IMR-90 (cell line): ENCODE results near the gene HK3. TPM values are rescaled to one million over a fixed set of nuclear protein-coding genes. Genes with fewer than 3 reads are reported as not detected.

Experiments used
- ATAC-seq: fragments of 200-7000 bp; cut with Tn5 transposase; 2 replicates; pipeline ENCODE4 v1.9.1; 2020; ENCODE audit warnings: low read depth, mild to moderate bottlenecking, moderate library complexity
- BruUV-seq: library from RNA; stranded (reverse); fragments of 400-500 nt; replicated peaks from 2 replicates; lab custom pipeline; 2021; lab: Mats Ljungman, UMichigan
- CTCF ChIA-PET: fragments of 300-600 bp; formaldehyde crosslinking; extraction: SDS; loops from one replicate; lab custom pipeline; 2021; ENCODE audit warnings: antibody characterized with exemption; lab: Yijun Ruan, JAX
- POLR2A ChIA-PET: fragments of 300-600 bp; sonication (Branson Sonifier 250); formaldehyde crosslinking; loops from one replicate; lab custom pipeline; 2022; ENCODE audit warnings: antibody characterized with exemption; ENCODE audit not compliant: unreplicated experiment; lab: Charles Lee
- DNase-seq: peaks from one replicate; pipeline ENCODE4 v3.0.0; 2013
- H2AFZ ChIP-seq: replicated peaks from 2 replicates; pipeline ENCODE3; 2013; ENCODE audit warnings: low read length, mild to moderate bottlenecking; ENCODE audit not compliant: poor library complexity
- H2AK5ac ChIP-seq: 2 replicates; pipeline ENCODE4 v1.6.1; 2013; ENCODE audit warnings: low read depth, low read length, inconsistent platforms
- H2AK9ac ChIP-seq: replicated peaks from 2 replicates; pipeline ENCODE3; 2013; ENCODE audit warnings: mild to moderate bottlenecking, low read depth, low read length, moderate library complexity; ENCODE audit not compliant: poor library complexity
- H2BK120ac ChIP-seq: 2 replicates; pipeline ENCODE4 v1.6.1; 2013; ENCODE audit warnings: low read depth, low read length, inconsistent platforms
- H2BK15ac ChIP-seq: 3 replicates; pipeline ENCODE4 v1.6.1; 2013; ENCODE audit warnings: low read depth, low read length, inconsistent platforms
- H2BK20ac ChIP-seq: 2 replicates; pipeline ENCODE4 v1.6.1; 2013; ENCODE audit warnings: low read depth, mild to moderate bottlenecking, inconsistent platforms, low read length, moderate library complexity
- H2BK5ac ChIP-seq: 2 replicates; pipeline ENCODE4 v1.6.1; 2013; ENCODE audit warnings: mild to moderate bottlenecking, low read depth, low read length, inconsistent platforms; ENCODE audit not compliant: poor library complexity, severe bottlenecking
- H3K14ac ChIP-seq: replicated peaks from 2 replicates; pipeline ENCODE4 v1.6.1; 2013; ENCODE audit warnings: low read depth, low read length, inconsistent platforms
- H3K18ac ChIP-seq: 2 replicates; pipeline ENCODE4 v1.6.1; 2013; ENCODE audit warnings: low read depth, low read length, control low read depth
- H3K23ac ChIP-seq: 2 replicates; pipeline ENCODE4 v1.6.1; 2013; ENCODE audit warnings: low read depth, low read length, inconsistent platforms
- H3K27ac ChIP-seq: 2 replicates; pipeline ENCODE4 v1.5.1; 2013; ENCODE audit warnings: mild to moderate bottlenecking, control low read depth, low read length; ENCODE audit not compliant: insufficient read depth
- H3K27me3 ChIP-seq: 2 replicates; pipeline ENCODE4 v1.6.1; 2013; ENCODE audit warnings: low read length; ENCODE audit not compliant: control insufficient read depth, insufficient read depth
- H3K36me3 ChIP-seq: 2 replicates; pipeline ENCODE4 v1.6.1; 2013; ENCODE audit warnings: low read length, mixed read lengths; ENCODE audit not compliant: control insufficient read depth, insufficient read depth
- H3K4ac ChIP-seq: 2 replicates; pipeline ENCODE4 v1.6.1; 2013; ENCODE audit warnings: low read depth, low read length, inconsistent platforms
- H3K4me1 ChIP-seq: 2 replicates; pipeline ENCODE4 v1.6.1; 2013; ENCODE audit warnings: low read length, mixed read lengths; ENCODE audit not compliant: control insufficient read depth, insufficient read depth
- H3K4me2 ChIP-seq: 2 replicates; pipeline ENCODE4 v1.6.1; 2013; ENCODE audit warnings: low read depth, mild to moderate bottlenecking, control low read depth, low read length, moderate library complexity
- H3K4me3 ChIP-seq: 2 replicates; pipeline ENCODE4 v1.5.1; 2013; ENCODE audit warnings: low read depth, mild to moderate bottlenecking, control low read depth, low read length, moderate library complexity; ENCODE audit not compliant: insufficient read depth
- H3K56ac ChIP-seq: 2 replicates; pipeline ENCODE4 v1.6.1; 2013; ENCODE audit warnings: low read length, inconsistent platforms; ENCODE audit not compliant: insufficient read depth; ENCODE audit errors: extremely low read depth
- H3K79me1 ChIP-seq, 2 experiments: 2 replicates each; pipeline ENCODE4 v1.6.1; 2013; ENCODE audit warnings: low read length in 2 of 2, inconsistent platforms in 1 of 2, low read depth in 1 of 2
- H3K9ac ChIP-seq: 2 replicates; pipeline ENCODE4 v1.6.1; 2013; ENCODE audit warnings: low read depth, low read length, control low read depth
- H3K9me1 ChIP-seq: 2 replicates; pipeline ENCODE4 v1.6.1; 2013; ENCODE audit warnings: low read length, inconsistent platforms; ENCODE audit not compliant: insufficient read depth
- H3K9me3 ChIP-seq: 2 replicates; pipeline ENCODE4 v1.6.1; 2013; ENCODE audit warnings: low read length; ENCODE audit not compliant: control insufficient read depth, insufficient read depth
- H4K20me1 ChIP-seq: 2 replicates; pipeline ENCODE4 v1.6.1; 2013; ENCODE audit warnings: low read length, inconsistent platforms; ENCODE audit not compliant: insufficient read depth
- H4K5ac ChIP-seq: 2 replicates; pipeline ENCODE4 v1.6.1; 2013; ENCODE audit warnings: mild to moderate bottlenecking, low read depth, low read length, control low read depth
- H4K8ac ChIP-seq, 2 experiments: 2 replicates each; pipeline ENCODE4 v1.6.1; 2013; ENCODE audit warnings: low read depth in 2 of 2, low read length in 2 of 2, control low read depth in 1 of 2, inconsistent platforms in 1 of 2
- H4K91ac ChIP-seq: 2 replicates; pipeline ENCODE4 v1.6.1; 2013; ENCODE audit warnings: low read depth, low read length, inconsistent platforms; ENCODE audit not compliant: insufficient read depth
- BHLHE40 ChIP-seq: fragments of 150-350 bp; IDR thresholded peaks from 2 replicates; pipeline ENCODE4 v1.6.1; 2016; ENCODE audit warnings: mild to moderate bottlenecking, low read depth, low read length
- CEBPB ChIP-seq: IDR thresholded peaks from 2 replicates; pipeline ENCODE4 v1.6.1; 2012; ENCODE audit warnings: low read depth, low read length, improper control_type of control experiment
- CHD1 ChIP-seq: IDR thresholded peaks from 2 replicates; pipeline ENCODE4 v1.6.1; 2012; ENCODE audit warnings: low read depth, low read length, improper control_type of control experiment
- FOS ChIP-seq: fragments of 150-350 bp; IDR thresholded peaks from 2 replicates; pipeline ENCODE4 v1.6.1; 2016; ENCODE audit warnings: low read depth, low read length
- MAFK ChIP-seq: IDR thresholded peaks from 2 replicates; pipeline ENCODE4 v1.6.1; 2012; ENCODE audit warnings: low read depth, low read length, improper control_type of control experiment
- MAZ ChIP-seq: IDR thresholded peaks from 2 replicates; pipeline ENCODE4 v1.6.1; 2012; ENCODE audit warnings: low read depth, mild to moderate bottlenecking, low read length, improper control_type of control experiment, moderate library complexity, borderline replicate concordance
- MXI1 ChIP-seq: IDR thresholded peaks from 2 replicates; pipeline ENCODE4 v1.6.1; 2012; ENCODE audit warnings: low read depth, mild to moderate bottlenecking, low read length, moderate library complexity, borderline replicate concordance
- NFE2L2 ChIP-seq: fragments of 150-350 bp; IDR thresholded peaks from 2 replicates; pipeline ENCODE4 v1.6.1; 2016; ENCODE audit warnings: low read depth, mild to moderate bottlenecking, low read length
- POLR2A ChIP-seq: IDR thresholded peaks from 2 replicates; pipeline ENCODE4 v1.6.1; 2012; ENCODE audit warnings: mild to moderate bottlenecking, low read depth, low read length
- RAD21 ChIP-seq: IDR thresholded peaks from 2 replicates; pipeline ENCODE4 v1.6.1; 2012; ENCODE audit warnings: low read length, improper control_type of control experiment
- RCOR1 ChIP-seq: IDR thresholded peaks from 2 replicates; pipeline ENCODE4 v1.6.1; 2012; ENCODE audit warnings: mild to moderate bottlenecking, low read length, improper control_type of control experiment; ENCODE audit not compliant: insufficient replicate concordance
- RFX5 ChIP-seq: IDR thresholded peaks from 2 replicates; pipeline ENCODE4 v1.8.0; 2012; ENCODE audit warnings: low read depth, mild to moderate bottlenecking, low read length, moderate library complexity
- SMC3 ChIP-seq: fragments of 150-350 bp; IDR thresholded peaks from 2 replicates; pipeline ENCODE4 v1.6.1; 2016; ENCODE audit warnings: low read depth, mild to moderate bottlenecking, antibody characterized with exemption, low read length, moderate library complexity
- WGBS, 2 experiments: methylation state at CpG; one replicate each; pipeline versions ENCODE4 v1.1.5 to v1.1.7; 2013; ENCODE audit warnings: missing lambda C conversion rate in 2 of 2; ENCODE audit not compliant: insufficient read length in 1 of 2; ENCODE audit errors: extremely low coverage in 2 of 2; 5-methylcytosine and 5-hydroxymethylcytosine counted together
- dilution Hi-C: fragments of 300-500 bp; cut with HindIII; formaldehyde crosslinking; loops from one replicate; pipeline ENCODE4 v1.14.3; 2018; ENCODE audit warnings: low sequenced_read_pairs; ENCODE audit not compliant: unreplicated experiment
- in situ Hi-C: fragments of 300-500 bp; cut with MboI; formaldehyde crosslinking; loops from 3 replicates; pipeline ENCODE4 v1.14.3; 2019; ENCODE audit warnings: low sequenced_read_pairs, inconsistent platforms, mixed read lengths
- intact Hi-C: fragments of 100-400 bp; cut with micrococcal nuclease; formaldehyde crosslinking; loops from 2 replicates; pipeline ENCODE4 v1.10.0; 2022
- polyA plus RNA-seq, 3 experiments: library from polyadenylated mRNA; depleted of rRNA; stranded (reverse); fragments of >200 nt; gene quantifications; 2 replicates each; pipeline ENCODE4 v1.2.3, GENCODE V29; 2012; ENCODE audit warnings: low replicate concordance in 1 of 3
- total RNA-seq: library from RNA; depleted of rRNA; stranded (reverse); fragments of >200 nt; gene quantifications from 2 replicates; pipeline ENCODE4 v1.2.3, GENCODE V29; 2012
- TF ChIP-seq, protein P1 (sequence below): fragments of 150-350 bp; IDR thresholded peaks from 2 replicates; pipeline ENCODE4 v1.6.1; 2016; ENCODE audit warnings: low read depth, mild to moderate bottlenecking, low read length, moderate library complexity, borderline replicate concordance
- TF ChIP-seq, protein P2 (sequence below): fragments of 150-350 bp; IDR thresholded peaks from 2 replicates; pipeline ENCODE4 v1.6.1; 2017; ENCODE audit warnings: mild to moderate bottlenecking, antibody characterized with exemption, low read length, low read depth
- TF ChIP-seq, protein P3 (sequence below): conservative IDR thresholded peaks from 2 replicates; pipeline ENCODE4 v1.5.1; 2012; ENCODE audit warnings: mild to moderate bottlenecking, low read depth, low read length, improper control_type of control experiment

Gene HK3
- total and polyA plus RNA-seq, 2 of the 4 experiments (the other 2 are of a cell fraction) = not detected

DNA sequence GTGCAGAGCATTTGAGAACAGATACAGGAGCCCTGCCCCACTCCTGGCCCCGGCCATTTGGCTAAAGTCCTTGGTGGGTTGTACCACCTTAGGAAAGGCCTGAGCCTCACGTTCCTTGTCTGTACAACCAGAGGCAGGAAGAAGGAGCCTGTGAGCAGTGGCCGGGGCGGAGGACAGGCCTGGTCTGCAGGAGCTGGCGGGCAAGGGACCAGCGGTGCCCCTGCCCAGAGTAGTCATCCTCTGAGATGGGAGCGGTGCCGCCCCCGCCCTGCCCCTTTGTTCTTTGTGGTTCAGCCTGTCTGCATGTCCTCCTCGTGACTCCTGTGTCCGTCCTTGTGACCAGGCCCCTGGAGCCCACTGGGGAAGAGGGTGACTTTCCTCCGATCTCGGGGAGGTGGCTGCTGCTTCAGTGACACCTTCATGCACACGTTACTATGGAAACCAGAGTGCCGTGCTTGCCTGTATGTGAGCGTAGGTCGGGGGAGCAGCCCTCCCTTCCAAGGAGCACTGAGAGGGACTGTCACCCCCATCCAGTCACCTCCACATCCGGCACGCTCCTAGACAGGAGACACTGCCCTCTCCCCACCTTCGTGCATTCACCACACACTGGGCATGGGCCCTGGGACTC lies 45.9 kb downstream of the HK3 start:
- Histone ChIP-seq H3K36me3 (no peaks in the 10 kb centered on the region), H3K27me3 (peaks cover 51% of the 10 kb centered on the region), H2BK20ac (no peak overlapping the region), H3K56ac (no peak overlapping the region), H4K91ac (no peak overlapping the region), H4K20me1 (no peaks in the 10 kb centered on the region), H3K4me1 (no peaks in the 10 kb centered on the region), H3K23ac (no peak overlapping the region), H3K9ac (no peak overlapping the region), H2BK5ac (no peak overlapping the region), H3K4me2 (no peak overlapping the region), H3K9me1 (no peaks in the 10 kb centered on the region), H2BK120ac (no peak overlapping the region), H3K14ac (no peak overlapping the region), H4K8ac (no peak overlapping the region), H3K18ac (no peak overlapping the region), H3K4me3 (no peak overlapping the region), H2AFZ (peak overlapping the region; percentile 21), H2BK15ac (no peak overlapping the region), H4K5ac (no peak overlapping the region), H2AK5ac (no peak overlapping the region), H3K4ac (no peak overlapping the region), H2AK9ac (no peak overlapping the region), H3K9me3 (no peaks in the 10 kb centered on the region), H3K79me1 (no peaks in the 10 kb centered on the region), H3K27ac (no peak overlapping the region)
- no peak for TF ChIP-seq CEBPB
- no peak for TF ChIP-seq RFX5
- TF ChIP-seq SMC3 = no peak
- no peak for TF ChIP-seq FOS
- TF ChIP-seq NFE2L2 = no peak
- TF ChIP-seq, protein P1, sequence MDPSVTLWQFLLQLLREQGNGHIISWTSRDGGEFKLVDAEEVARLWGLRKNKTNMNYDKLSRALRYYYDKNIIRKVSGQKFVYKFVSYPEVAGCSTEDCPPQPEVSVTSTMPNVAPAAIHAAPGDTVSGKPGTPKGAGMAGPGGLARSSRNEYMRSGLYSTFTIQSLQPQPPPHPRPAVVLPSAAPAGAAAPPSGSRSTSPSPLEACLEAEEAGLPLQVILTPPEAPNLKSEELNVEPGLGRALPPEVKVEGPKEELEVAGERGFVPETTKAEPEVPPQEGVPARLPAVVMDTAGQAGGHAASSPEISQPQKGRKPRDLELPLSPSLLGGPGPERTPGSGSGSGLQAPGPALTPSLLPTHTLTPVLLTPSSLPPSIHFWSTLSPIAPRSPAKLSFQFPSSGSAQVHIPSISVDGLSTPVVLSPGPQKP = no peak
- TF ChIP-seq MAZ = no peak
- no peak for TF ChIP-seq MXI1
- TF ChIP-seq, protein P2, sequence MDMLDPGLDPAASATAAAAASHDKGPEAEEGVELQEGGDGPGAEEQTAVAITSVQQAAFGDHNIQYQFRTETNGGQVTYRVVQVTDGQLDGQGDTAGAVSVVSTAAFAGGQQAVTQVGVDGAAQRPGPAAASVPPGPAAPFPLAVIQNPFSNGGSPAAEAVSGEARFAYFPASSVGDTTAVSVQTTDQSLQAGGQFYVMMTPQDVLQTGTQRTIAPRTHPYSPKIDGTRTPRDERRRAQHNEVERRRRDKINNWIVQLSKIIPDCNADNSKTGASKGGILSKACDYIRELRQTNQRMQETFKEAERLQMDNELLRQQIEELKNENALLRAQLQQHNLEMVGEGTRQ = no peak
- no peak for TF ChIP-seq POLR2A
- TF ChIP-seq BHLHE40 = no peak
- no peak for TF ChIP-seq RAD21
- TF ChIP-seq CHD1 = no peak
- no peak for TF ChIP-seq RCOR1
- no peak for TF ChIP-seq MAFK
- TF ChIP-seq, protein P3, sequence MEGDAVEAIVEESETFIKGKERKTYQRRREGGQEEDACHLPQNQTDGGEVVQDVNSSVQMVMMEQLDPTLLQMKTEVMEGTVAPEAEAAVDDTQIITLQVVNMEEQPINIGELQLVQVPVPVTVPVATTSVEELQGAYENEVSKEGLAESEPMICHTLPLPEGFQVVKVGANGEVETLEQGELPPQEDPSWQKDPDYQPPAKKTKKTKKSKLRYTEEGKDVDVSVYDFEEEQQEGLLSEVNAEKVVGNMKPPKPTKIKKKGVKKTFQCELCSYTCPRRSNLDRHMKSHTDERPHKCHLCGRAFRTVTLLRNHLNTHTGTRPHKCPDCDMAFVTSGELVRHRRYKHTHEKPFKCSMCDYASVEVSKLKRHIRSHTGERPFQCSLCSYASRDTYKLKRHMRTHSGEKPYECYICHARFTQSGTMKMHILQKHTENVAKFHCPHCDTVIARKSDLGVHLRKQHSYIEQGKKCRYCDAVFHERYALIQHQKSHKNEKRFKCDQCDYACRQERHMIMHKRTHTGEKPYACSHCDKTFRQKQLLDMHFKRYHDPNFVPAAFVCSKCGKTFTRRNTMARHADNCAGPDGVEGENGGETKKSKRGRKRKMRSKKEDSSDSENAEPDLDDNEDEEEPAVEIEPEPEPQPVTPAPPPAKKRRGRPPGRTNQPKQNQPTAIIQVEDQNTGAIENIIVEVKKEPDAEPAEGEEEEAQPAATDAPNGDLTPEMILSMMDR = no peak
- POLR2A ChIA-PET = no interaction called here
- 60% methylated on average over 5 of the region's 20 CpGs; no CpG with 5 or more reads in 1 of the 2 experiments for WGBS, 2 experiments
- CTCF ChIA-PET = no interaction called here
- ATAC-seq (no peak), DNase-seq (no peak)
- in situ Hi-C loops (no loop called here), intact Hi-C loops (no loop called here), dilution Hi-C loops (no loop called here)
- no TSS peak for BruUV-seq
